Fibroblast of pulmonary artery (primary cell): ENCODE results near the gene MAP1LC3A.

Source experiments
- DNase-seq: peaks from one replicate; pipeline ENCODE4 v3.0.0-alpha.2; 2010; ENCODE audit warnings: low read depth
- H3K4me3 ChIP-seq: replicated peaks from 2 replicates; pipeline ENCODE4 v1.5.1; 2011; ENCODE audit warnings: low read depth, mild to moderate bottlenecking, control low read depth, low read length, moderate library complexity
- CTCF ChIP-seq: IDR thresholded peaks from 2 replicates; pipeline ENCODE4 v1.5.1; 2011; ENCODE audit warnings: mild to moderate bottlenecking, control low read depth, low read length, inconsistent platforms; ENCODE audit errors: missing control alignments

MAP1LC3A gene

GRCh38 chr20:34560614-34561013, 2.1 kb downstream of the MAP1LC3A start:
- no peak overlapping the region for H3K4me3 ChIP-seq
- TF ChIP-seq CTCF: no peak
- DNase-seq: no peak

GRCh38 chr20:34561661-34562060, 3.1 kb downstream of the MAP1LC3A start:
- H3K4me3 ChIP-seq: no peak overlapping the region
- DNase-seq: no peak
- no peak for TF ChIP-seq CTCF

GRCh38 chr20:34562641-34563040, 4.1 kb downstream of the MAP1LC3A start:
- DNase-seq: peak; percentile 35
- TF ChIP-seq CTCF: peak; percentile 44
- no peak overlapping the region for H3K4me3 ChIP-seq

- no peak for TF ChIP-seq CTCF
- H3K4me3 ChIP-seq: no peak overlapping the region
- DNase-seq: no peak
Measured at GRCh38 chr20:34564833-34565232, 6.3 kb downstream of the MAP1LC3A start.

GRCh38 chr20:34566978-34567891, 8.7 kb downstream of the MAP1LC3A start:
- H3K4me3 ChIP-seq: no peak overlapping the region
- no peak for TF ChIP-seq CTCF
- no peak for DNase-seq

GRCh38 chr20:34567892-34568865, 9.7 kb downstream of the MAP1LC3A start:
- no peak for DNase-seq
- TF ChIP-seq CTCF: no peak
- H3K4me3 ChIP-seq: no peak overlapping the region
